ENCODE data around the gene BEX1.

Gene BEX1

DNA sequence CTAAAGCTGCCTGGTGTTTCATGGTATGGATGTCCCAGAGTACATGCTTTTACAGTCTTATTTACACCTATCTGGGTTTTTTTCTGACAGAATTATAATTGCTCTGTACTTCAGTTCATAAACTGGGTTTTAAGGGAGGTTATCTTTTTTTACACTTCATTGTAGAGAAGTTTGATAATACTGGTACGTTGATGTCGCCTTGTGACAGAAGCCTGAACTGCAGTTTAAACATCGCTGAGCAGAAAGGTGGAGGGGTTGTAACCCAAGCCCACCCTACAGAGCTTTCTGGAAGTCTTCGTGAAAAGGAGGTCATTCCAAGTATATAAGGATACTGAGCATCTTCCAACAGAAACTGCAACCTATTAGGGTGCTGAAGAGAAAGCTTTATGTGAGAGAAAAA is 46.4 kb downstream of the BEX1 start:
- H3K9me3 ChIP-seq (ENCODE audit: control insufficient read depth in 2 of 2, low read length in 2 of 2) = no peaks in the 10 kb centered on the region
- no peaks in the 10 kb centered on the region for H3K27me3 ChIP-seq (ENCODE audit: control insufficient read depth in 2 of 2, insufficient read depth in 2 of 2, low read length in 2 of 2)

GRCh38 chrX:103012945-103013344 is 51.0 kb downstream of the BEX1 start:
- Histone ChIP-seq H3K9ac (ENCODE audit: low read depth in 1 of 2, low read length in 2 of 2) (no peak overlapping the region), H3K4me1 (ENCODE audit: control insufficient read depth in 2 of 2, insufficient read depth in 2 of 2, low read length in 2 of 2) (no peaks in the 10 kb centered on the region), H3K27me3 (ENCODE audit: control insufficient read depth in 2 of 2, insufficient read depth in 2 of 2, low read length in 2 of 2) (no peaks in the 10 kb centered on the region), H3K4me3 (ENCODE audit: low read length in 2 of 2) (no peak overlapping the region), H3K9me3 (ENCODE audit: control insufficient read depth in 2 of 2, low read length in 2 of 2) (no peaks in the 10 kb centered on the region), H3K36me3 (ENCODE audit: control insufficient read depth in 2 of 2, insufficient read depth in 2 of 2, low read length in 2 of 2) (no peaks in the 10 kb centered on the region), H3K27ac (ENCODE audit: low read depth in 2 of 2, low read length in 2 of 2) (no peak overlapping the region)

More for the DNA sequence above, 46.4 kb downstream of the BEX1 start:
- Histone ChIP-seq H3K9ac (ENCODE audit: low read depth in 1 of 2, low read length in 2 of 2) (no peak overlapping the region), H3K36me3 (ENCODE audit: control insufficient read depth in 2 of 2, insufficient read depth in 2 of 2, low read length in 2 of 2) (no peaks in the 10 kb centered on the region), H3K4me1 (ENCODE audit: control insufficient read depth in 2 of 2, insufficient read depth in 2 of 2, low read length in 2 of 2) (no peaks in the 10 kb centered on the region), H3K4me3 (ENCODE audit: low read length in 2 of 2) (no peak overlapping the region), H3K27ac (ENCODE audit: low read depth in 2 of 2, low read length in 2 of 2) (no peak overlapping the region)
